ENCODE data around the gene CCDC57.
"Not testable (repeated sequence)": the region's sequence is repeated elsewhere in the genome, so short reads cannot be mapped to it uniquely, and the experiment has no call there.

Gene CCDC57

GRCh38 chr17:82133166-82133953 is 79.3 kb downstream of the CCDC57 start:
- not testable (repeated sequence) for H3K36me3 ChIP-seq (ENCODE audit: control insufficient read depth, low read depth, low read length); H3K9ac ChIP-seq (ENCODE audit: low read length); H3K9me3 ChIP-seq (ENCODE audit: control insufficient read depth, low read depth, low read length); H3K4me1 ChIP-seq (ENCODE audit: control insufficient read depth, low read depth, low read length); H3K27ac ChIP-seq (ENCODE audit: low read length); H3K27me3 ChIP-seq (ENCODE audit: control insufficient read depth, insufficient read depth, low read length); H3K4me3 ChIP-seq (ENCODE audit: low read length)

DNA sequence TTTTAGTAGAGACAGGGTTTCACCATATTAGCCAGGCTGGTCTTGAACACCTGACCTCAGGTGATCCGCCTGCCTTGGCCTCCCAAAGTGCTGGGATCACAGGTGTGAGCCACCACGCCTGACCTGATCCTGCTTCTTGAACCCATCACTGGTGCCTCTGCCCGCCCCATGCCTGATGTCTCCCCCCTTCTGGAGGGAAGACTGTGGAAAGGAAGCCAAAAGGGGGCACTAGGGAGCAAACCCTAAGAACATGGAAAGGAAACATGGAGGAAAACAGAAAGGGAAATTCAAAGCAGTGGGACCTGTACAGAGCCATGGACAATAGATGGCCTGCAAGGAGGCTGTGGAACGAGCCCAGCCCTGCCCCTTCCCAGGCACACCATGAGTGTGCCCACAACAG is 83.5 kb downstream of the CCDC57 start:
- no peaks in the 10 kb centered on the region for H3K36me3 ChIP-seq (ENCODE audit: control insufficient read depth, low read depth, low read length)
- H3K9ac ChIP-seq (ENCODE audit: low read length), result no peak overlapping the region
- no peak overlapping the region for H3K27ac ChIP-seq (ENCODE audit: low read length)
- H3K4me1 ChIP-seq (ENCODE audit: control insufficient read depth, low read depth, low read length), result no peaks in the 10 kb centered on the region
- no peak overlapping the region for H3K4me3 ChIP-seq (ENCODE audit: low read length)
- H3K9me3 ChIP-seq (ENCODE audit: control insufficient read depth, low read depth, low read length), result no peaks in the 10 kb centered on the region
- no peaks in the 10 kb centered on the region for H3K27me3 ChIP-seq (ENCODE audit: control insufficient read depth, insufficient read depth, low read length)

DNA sequence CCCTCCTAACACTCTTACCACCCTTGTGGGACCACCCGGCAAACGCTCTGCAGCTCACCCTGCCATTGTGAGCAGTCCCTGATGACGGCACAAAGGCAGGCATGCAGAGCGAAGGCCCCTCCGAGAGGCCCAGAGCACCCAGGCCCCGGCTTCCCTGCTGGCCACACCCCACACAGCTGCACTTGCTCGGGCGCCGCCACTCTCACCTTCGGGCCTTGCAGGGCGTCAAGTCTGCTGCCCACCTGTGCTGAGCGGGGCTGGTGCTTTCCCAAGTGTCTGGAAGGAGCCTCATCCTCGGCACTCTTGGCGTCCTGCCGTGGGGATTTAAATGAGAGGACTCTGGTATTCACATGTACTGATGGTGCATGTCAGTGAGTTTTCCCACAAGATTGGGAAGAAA is 84.4 kb downstream of the CCDC57 start:
- Histone ChIP-seq H3K9ac (ENCODE audit: low read length) (no peak overlapping the region), H3K9me3 (ENCODE audit: control insufficient read depth, low read depth, low read length) (no peaks in the 10 kb centered on the region), H3K27me3 (ENCODE audit: control insufficient read depth, insufficient read depth, low read length) (no peaks in the 10 kb centered on the region), H3K27ac (ENCODE audit: low read length) (no peak overlapping the region), H3K4me1 (ENCODE audit: control insufficient read depth, low read depth, low read length) (no peaks in the 10 kb centered on the region), H3K4me3 (ENCODE audit: low read length) (no peak overlapping the region), H3K36me3 (ENCODE audit: control insufficient read depth, low read depth, low read length) (no peaks in the 10 kb centered on the region)

- H3K4me1 ChIP-seq (ENCODE audit: control insufficient read depth, low read depth, low read length), result no peaks in the 10 kb centered on the region
- no peaks in the 10 kb centered on the region for H3K9me3 ChIP-seq (ENCODE audit: control insufficient read depth, low read depth, low read length)
- no peaks in the 10 kb centered on the region for H3K27me3 ChIP-seq (ENCODE audit: control insufficient read depth, insufficient read depth, low read length)
- H3K27ac ChIP-seq (ENCODE audit: low read length), result no peak overlapping the region
- H3K9ac ChIP-seq (ENCODE audit: low read length), result no peak overlapping the region
- no peak overlapping the region for H3K4me3 ChIP-seq (ENCODE audit: low read length)
- no peaks in the 10 kb centered on the region for H3K36me3 ChIP-seq (ENCODE audit: control insufficient read depth, low read depth, low read length)
Measured at GRCh38 chr17:82127704-82128103, 84.9 kb downstream of the CCDC57 start.

GRCh38 chr17:82127315-82127595 is 85.4 kb downstream of the CCDC57 start:
- H3K27ac ChIP-seq (ENCODE audit: low read length), result no peak overlapping the region
- H3K9ac ChIP-seq (ENCODE audit: low read length), result no peak overlapping the region
- no peak overlapping the region for H3K4me3 ChIP-seq (ENCODE audit: low read length)
- H3K9me3 ChIP-seq (ENCODE audit: control insufficient read depth, low read depth, low read length), result no peaks in the 10 kb centered on the region
- H3K27me3 ChIP-seq (ENCODE audit: control insufficient read depth, insufficient read depth, low read length), result no peaks in the 10 kb centered on the region
- H3K36me3 ChIP-seq (ENCODE audit: control insufficient read depth, low read depth, low read length), result no peaks in the 10 kb centered on the region
- H3K4me1 ChIP-seq (ENCODE audit: control insufficient read depth, low read depth, low read length), result no peaks in the 10 kb centered on the region

DNA sequence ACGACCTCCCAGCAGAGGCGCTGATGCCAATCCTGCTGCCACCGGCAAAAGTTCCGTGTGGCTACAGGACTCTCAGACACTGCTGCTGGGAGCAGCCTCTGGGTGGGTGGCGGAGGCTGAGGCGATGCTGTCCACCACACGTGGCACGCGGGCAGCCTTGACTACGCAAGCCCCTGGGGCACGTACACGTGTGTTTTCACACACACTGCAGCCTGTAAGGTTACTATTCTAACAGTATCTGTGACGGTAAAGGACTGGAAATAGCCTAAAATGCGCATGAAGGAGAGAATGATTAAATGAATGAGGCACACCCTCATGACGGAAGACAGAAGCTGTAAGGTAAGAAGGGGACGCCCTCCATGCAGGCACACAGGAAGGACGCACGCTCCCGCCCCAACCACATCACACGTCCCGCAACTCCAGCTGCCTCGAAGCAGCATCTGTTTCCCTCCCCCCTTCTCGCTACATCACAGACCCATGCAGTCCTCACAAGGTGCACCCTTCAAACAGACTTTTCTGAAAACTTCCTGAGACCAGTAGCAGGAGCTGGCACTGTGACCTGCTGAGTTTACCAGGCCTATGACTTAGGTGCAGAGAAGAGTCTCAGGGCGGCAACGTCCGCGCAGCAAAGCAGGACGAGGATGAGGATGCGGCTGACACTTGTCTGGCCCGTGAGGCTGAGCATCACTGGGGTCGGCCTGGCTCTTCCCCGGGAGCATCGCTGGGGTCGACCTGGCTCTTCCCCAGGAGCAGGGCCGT is 85.9 kb downstream of the CCDC57 start:
- Histone ChIP-seq H3K9me3 (ENCODE audit: control insufficient read depth, low read depth, low read length) (no peaks in the 10 kb centered on the region), H3K9ac (ENCODE audit: low read length) (no peak overlapping the region), H3K4me3 (ENCODE audit: low read length) (no peak overlapping the region), H3K4me1 (ENCODE audit: control insufficient read depth, low read depth, low read length) (no peaks in the 10 kb centered on the region), H3K36me3 (ENCODE audit: control insufficient read depth, low read depth, low read length) (no peaks in the 10 kb centered on the region), H3K27me3 (ENCODE audit: control insufficient read depth, insufficient read depth, low read length) (no peaks in the 10 kb centered on the region), H3K27ac (ENCODE audit: low read length) (no peak overlapping the region)

DNA sequence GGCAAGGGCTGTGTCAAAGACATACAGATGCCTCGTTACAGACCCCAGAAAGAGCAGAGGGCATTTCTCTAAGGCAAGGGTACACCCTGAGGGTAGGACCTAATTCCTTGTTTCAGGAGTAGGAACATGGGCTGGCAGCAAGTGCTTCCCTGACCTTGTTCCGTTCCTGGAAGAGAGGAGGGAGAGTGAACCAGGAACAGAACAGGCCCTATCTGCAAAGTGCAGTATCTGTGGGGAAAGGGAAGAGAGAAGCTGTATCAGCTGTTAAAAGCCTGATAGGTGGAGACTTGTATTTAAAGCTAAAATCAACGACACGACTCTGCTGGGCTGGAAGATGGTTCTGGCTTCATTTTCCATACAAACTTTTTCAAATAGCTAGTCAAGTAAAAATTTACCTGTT is 88.5 kb downstream of the CCDC57 start:
- Histone ChIP-seq H3K9ac (ENCODE audit: low read length) (no peak overlapping the region), H3K36me3 (ENCODE audit: control insufficient read depth, low read depth, low read length) (no peaks in the 10 kb centered on the region), H3K27ac (ENCODE audit: low read length) (no peak overlapping the region), H3K4me3 (ENCODE audit: low read length) (no peak overlapping the region), H3K4me1 (ENCODE audit: control insufficient read depth, low read depth, low read length) (no peaks in the 10 kb centered on the region), H3K9me3 (ENCODE audit: control insufficient read depth, low read depth, low read length) (no peaks in the 10 kb centered on the region), H3K27me3 (ENCODE audit: control insufficient read depth, insufficient read depth, low read length) (no peaks in the 10 kb centered on the region)

GRCh38 chr17:82121660-82122629 is 90.7 kb downstream of the CCDC57 start:
- no peak overlapping the region for H3K4me3 ChIP-seq (ENCODE audit: low read length)
- H3K9ac ChIP-seq (ENCODE audit: low read length), result no peak overlapping the region
- no peaks in the 10 kb centered on the region for H3K9me3 ChIP-seq (ENCODE audit: control insufficient read depth, low read depth, low read length)
- no peaks in the 10 kb centered on the region for H3K27me3 ChIP-seq (ENCODE audit: control insufficient read depth, insufficient read depth, low read length)
- H3K36me3 ChIP-seq (ENCODE audit: control insufficient read depth, low read depth, low read length), result no peaks in the 10 kb centered on the region
- H3K4me1 ChIP-seq (ENCODE audit: control insufficient read depth, low read depth, low read length), result no peaks in the 10 kb centered on the region
- no peak overlapping the region for H3K27ac ChIP-seq (ENCODE audit: low read length)

DNA sequence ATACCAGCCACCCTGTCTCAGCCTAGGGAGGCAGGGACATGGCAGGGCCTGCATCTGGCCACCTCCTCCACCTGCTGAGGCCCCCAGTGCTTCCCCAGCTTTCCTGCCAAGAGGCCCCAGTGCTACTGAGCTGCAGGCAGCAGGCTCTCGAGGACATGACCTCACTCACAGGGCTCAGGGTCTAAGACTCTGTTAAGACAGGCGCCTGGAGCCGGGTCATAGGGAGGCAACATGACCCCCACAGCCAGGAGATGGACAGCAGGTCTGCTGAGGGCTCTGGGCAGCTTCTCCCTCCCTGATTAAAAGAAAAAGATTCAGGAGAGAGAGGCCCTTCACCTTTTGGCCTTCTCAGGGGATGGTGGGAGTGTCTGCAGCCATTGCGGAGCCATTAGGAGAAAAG is 91.4 kb downstream of the CCDC57 start:
- Histone ChIP-seq H3K27ac (ENCODE audit: low read length) (no peak overlapping the region), H3K9ac (ENCODE audit: low read length) (no peak overlapping the region)

GRCh38 chr17:82120148-82120547 is 92.5 kb downstream of the CCDC57 start:
- Histone ChIP-seq H3K4me3 (ENCODE audit: low read length) (no peak overlapping the region), H3K27me3 (ENCODE audit: control insufficient read depth, insufficient read depth, low read length) (no peaks in the 10 kb centered on the region), H3K36me3 (ENCODE audit: control insufficient read depth, low read depth, low read length) (no peaks in the 10 kb centered on the region), H3K9me3 (ENCODE audit: control insufficient read depth, low read depth, low read length) (no peaks in the 10 kb centered on the region), H3K4me1 (ENCODE audit: control insufficient read depth, low read depth, low read length) (no peaks in the 10 kb centered on the region), H3K27ac (ENCODE audit: low read length) (no peak overlapping the region), H3K9ac (ENCODE audit: low read length) (no peak overlapping the region)

More for the DNA sequence above, 91.4 kb downstream of the CCDC57 start:
- Histone ChIP-seq H3K27me3 (ENCODE audit: control insufficient read depth, insufficient read depth, low read length) (no peaks in the 10 kb centered on the region), H3K4me1 (ENCODE audit: control insufficient read depth, low read depth, low read length) (no peaks in the 10 kb centered on the region), H3K9me3 (ENCODE audit: control insufficient read depth, low read depth, low read length) (no peaks in the 10 kb centered on the region), H3K4me3 (ENCODE audit: low read length) (no peak overlapping the region), H3K36me3 (ENCODE audit: control insufficient read depth, low read depth, low read length) (no peaks in the 10 kb centered on the region)

DNA sequence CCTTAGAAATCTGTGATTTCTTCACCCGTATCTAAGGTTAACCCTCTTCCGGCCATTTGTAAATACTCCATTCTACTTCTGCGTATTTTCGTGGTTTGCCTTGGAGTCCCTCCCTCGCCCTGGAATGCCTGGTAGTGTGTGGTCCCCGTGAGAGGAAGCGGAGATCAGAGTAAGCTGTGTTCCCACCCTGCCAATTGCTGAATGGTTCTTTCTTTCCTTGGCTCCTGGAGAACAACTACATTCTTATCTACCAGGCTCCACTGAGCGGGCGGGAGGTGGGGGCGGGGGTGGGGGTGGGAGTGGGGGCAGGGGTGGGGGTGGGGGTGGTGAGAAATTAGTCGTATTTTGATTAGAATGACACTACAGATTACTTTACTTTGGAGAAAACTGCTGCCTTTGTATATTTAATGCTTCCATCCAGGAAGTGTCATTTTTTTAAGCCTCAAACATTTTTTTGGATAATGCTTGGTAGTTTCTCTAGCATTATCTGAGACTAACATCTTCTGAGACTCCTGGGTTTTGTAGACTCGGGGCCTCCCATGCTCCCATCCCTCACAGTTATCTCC is 93.7 kb downstream of the CCDC57 start:
- Histone ChIP-seq H3K9me3 (ENCODE audit: control insufficient read depth, low read depth, low read length) (no peaks in the 10 kb centered on the region), H3K9ac (ENCODE audit: low read length) (no peak overlapping the region), H3K27ac (ENCODE audit: low read length) (no peak overlapping the region), H3K4me3 (ENCODE audit: low read length) (no peak overlapping the region), H3K36me3 (ENCODE audit: control insufficient read depth, low read depth, low read length) (no peaks in the 10 kb centered on the region), H3K27me3 (ENCODE audit: control insufficient read depth, insufficient read depth, low read length) (no peaks in the 10 kb centered on the region), H3K4me1 (ENCODE audit: control insufficient read depth, low read depth, low read length) (no peaks in the 10 kb centered on the region)

Measured in iPS-18a (cell line).